Measurements from ENCODE around the gene PKN1. TPM values are rescaled to one million over a fixed set of nuclear protein-coding genes. Genes with fewer than 3 reads are reported as not detected.

The PKN1 gene
- total RNA-seq, 1 donor = 127 TPM

DNA sequence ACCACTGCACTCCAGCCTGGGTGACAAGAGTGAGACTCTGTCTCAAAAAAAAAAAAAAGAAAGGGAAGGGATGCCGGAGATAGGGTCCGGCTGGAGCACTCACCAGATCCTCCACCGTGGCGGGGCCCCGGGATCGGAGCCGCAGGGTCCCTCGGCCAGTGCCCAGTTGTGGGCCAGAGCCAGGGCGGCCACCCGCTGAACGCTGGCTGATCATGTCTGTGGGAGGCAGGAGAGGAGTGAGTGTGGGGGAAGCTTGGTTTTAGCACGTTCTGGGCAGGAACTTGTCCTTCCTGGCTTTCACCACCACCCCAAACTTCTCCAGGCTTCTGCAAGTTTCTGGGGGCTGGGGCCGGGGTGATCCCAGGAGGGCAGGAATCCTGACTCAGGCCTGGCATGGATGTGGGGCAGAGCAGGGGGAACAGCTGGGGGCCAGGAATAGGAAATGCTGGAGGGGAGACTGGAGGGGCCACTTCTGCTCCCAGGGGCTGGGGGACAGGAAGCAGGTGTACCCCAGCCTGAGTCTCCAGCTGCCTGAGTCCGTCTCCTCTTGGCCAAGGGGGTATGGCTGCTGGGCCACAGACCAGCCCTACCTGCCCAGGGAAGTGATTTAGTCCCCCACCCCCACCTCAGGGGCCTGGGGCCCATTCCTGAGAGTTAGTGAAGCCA, 46.3 kb downstream of the PKN1 start:
- H3K4me3 ChIP-seq (ENCODE audit: low read depth, low read length) = no peak overlapping the region
- TF ChIP-seq CTCF (IDR thresholded peaks at IDR 0.05; ENCODE audit: insufficient read depth, low read depth, low read length) = no peak

DNA sequence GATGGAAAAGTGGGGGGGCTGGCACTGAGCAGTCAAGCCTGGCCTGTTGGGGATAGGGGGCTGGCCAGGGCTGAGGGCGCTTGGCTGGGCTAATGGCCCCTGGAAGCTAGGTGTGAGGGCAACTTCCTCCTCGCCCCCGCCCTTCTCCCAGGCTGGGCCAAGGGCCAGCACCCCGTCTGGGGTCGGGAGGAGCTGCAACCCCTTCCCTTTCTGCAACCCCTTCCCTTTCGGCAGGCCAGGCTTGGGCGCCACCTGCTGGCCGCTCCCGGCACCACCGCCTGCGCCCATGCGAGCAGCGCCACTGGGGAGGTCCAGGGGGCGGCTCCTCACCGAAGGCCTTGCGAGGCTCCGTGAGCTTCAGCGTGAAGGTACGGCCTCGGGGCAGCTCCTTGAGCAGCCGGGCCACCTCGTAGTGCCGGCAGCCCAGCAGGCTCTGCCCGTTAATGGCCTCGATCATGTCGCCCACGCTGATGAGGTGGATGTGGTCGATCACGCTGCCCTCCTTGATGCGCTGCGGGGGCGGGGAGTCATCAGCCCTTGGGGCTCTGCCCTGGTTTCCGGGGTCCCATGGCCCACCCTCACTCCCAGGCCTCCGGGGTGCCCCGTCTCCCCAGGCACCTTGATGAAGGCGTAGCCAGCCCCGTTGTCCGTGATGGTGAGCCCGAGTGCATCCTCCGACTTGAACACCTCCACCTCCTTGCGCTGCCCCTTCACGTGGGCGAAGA, 47.0 kb downstream of the PKN1 start:
- TF ChIP-seq CTCF (IDR thresholded peaks at IDR 0.05; ENCODE audit: insufficient read depth, low read depth, low read length) = peak; percentile 82
- H3K4me3 ChIP-seq (ENCODE audit: low read depth, low read length) = no peak overlapping the region
- no peak for DNase-seq (ENCODE audit: low read depth)

More for the DNA sequence above, 46.3 kb downstream of the PKN1 start:
- DNase-seq (ENCODE audit: low read depth) = no peak

DNA sequence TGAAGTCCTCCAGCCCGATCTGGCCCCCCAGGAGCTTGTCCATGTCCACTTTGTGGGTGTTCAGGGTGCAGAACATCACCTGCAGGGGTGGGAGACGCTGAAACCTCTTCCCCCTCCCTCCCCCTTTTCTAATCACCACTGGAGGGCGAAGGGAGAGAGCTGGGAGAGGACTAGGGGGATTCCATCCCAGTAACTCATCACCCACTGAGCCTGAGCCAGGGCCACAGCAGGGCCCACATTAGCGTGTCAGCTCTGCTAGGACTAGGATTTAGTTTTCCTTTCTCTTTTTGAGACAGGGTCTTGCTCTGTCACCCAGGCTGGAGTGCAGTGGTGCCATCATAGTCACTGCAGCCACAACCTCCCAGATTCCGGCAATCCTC, 47.6 kb downstream of the PKN1 start:
- no peak for TF ChIP-seq CTCF (IDR thresholded peaks at IDR 0.05; ENCODE audit: insufficient read depth, low read depth, low read length)
- no peak overlapping the region for H3K4me3 ChIP-seq (ENCODE audit: low read depth, low read length)
- DNase-seq (ENCODE audit: low read depth) = no peak

DNA sequence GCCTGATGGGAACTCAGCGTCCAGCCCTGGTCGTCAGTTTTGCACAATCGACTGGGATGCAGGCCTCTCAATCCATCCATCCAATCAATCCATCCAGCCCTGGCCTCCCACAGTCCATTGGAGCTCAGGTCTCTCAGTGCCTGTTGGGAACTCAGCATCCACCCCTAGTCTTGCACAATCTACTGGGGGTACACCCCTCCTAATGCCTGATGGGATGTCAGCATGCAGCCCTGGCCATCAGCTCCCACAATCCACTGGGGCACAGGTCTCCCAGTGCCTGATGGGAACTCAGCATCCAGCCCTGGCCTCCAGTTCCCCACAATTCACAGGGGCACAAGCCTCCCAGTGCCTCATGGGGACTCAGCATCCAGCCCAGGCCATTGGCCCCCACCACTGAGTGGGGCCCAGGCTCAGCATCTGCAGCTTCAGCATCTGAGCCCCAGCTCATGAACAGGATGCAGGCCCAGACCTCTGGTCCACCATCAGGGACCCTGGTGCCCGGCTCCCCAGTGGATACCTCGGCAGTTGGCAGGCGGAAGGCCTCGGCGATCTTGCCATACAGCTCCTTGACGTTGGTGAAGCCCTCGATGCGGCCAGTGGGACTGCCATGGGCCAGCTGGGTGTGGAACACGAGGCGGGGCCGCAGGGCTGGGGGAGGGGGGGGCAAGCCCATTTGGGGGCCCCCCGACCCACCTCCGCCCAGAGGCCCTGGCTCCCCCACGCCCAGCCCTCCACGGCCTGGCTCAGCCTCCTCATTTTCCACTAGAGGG, 49.3 kb downstream of the PKN1 start:
- TF ChIP-seq CTCF (IDR thresholded peaks at IDR 0.05; ENCODE audit: insufficient read depth, low read depth, low read length) = no peak
- H3K4me3 ChIP-seq (ENCODE audit: low read depth, low read length) = no peak overlapping the region
- DNase-seq (ENCODE audit: low read depth) = no peak

- DNase-seq (ENCODE audit: low read depth) = no peak
- TF ChIP-seq CTCF (IDR thresholded peaks at IDR 0.05; ENCODE audit: insufficient read depth, low read depth, low read length) = no peak
- no peak overlapping the region for H3K4me3 ChIP-seq (ENCODE audit: low read depth, low read length)
These were observed 54.4 kb downstream of the PKN1 start for GRCh38 chr19:14487370-14488125.

DNA sequence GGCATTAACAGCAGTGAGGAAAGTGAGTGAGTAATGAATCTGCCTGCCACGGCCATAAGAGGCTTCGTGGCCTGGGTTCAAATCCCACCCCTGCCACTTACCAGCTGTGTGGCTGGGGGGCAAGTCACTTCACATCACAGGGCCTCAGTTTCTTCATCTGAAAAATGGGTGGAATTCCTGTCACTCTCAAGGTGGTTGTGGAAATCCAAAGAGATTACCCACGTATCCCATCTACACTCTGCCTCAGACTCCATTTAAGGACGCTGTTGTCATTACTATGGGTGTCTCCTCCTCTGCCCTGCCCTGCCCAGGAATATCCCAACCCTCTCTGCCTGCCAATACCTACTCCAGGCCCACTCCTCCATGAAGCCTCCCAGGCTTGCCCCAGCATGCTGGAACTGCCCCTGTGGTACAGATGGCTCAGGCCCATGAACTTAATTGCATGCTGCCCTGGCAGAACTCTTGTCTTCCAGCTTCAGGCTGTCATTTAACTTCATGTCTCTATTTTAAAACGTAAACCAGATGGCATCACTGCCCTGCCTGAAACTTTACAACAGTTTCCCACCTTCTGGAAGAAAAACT, 59.7 kb downstream of the PKN1 start:
- DNase-seq (ENCODE audit: low read depth) = no peak
- no peak for TF ChIP-seq CTCF (IDR thresholded peaks at IDR 0.05; ENCODE audit: insufficient read depth, low read depth, low read length)
- H3K4me3 ChIP-seq (ENCODE audit: low read depth, low read length) = no peak overlapping the region
